ENCODE results near the gene MAMDC4.
A peak's percentile ranks its signal among the peaks of the same experiment; 100 is the strongest.
"Not testable (repeated sequence)": the region's sequence is repeated elsewhere in the genome, so short reads cannot be mapped to it uniquely, and the experiment has no call there.

The MAMDC4 gene

GRCh38 chr9:136862849-136863622 lies 10.9 kb downstream of the MAMDC4 start:
- TF ChIP-seq POLR2A (IDR thresholded peaks at IDR 0.05; ENCODE audit: low read depth, low read length): no peak

GRCh38 chr9:136863623-136864273 lies 11.6 kb downstream of the MAMDC4 start:
- DNase-seq (ENCODE audit: insufficient read length, low spot score) (no peak), FAIRE-seq (no peak)
- TF ChIP-seq POLR2A (IDR thresholded peaks at IDR 0.05; ENCODE audit: low read depth, low read length): no peak

More at GRCh38 chr9:136862849-136863622, 10.9 kb downstream of the MAMDC4 start:
- FAIRE-seq (no peak), DNase-seq (ENCODE audit: insufficient read length, low spot score) (no peak)

DNA sequence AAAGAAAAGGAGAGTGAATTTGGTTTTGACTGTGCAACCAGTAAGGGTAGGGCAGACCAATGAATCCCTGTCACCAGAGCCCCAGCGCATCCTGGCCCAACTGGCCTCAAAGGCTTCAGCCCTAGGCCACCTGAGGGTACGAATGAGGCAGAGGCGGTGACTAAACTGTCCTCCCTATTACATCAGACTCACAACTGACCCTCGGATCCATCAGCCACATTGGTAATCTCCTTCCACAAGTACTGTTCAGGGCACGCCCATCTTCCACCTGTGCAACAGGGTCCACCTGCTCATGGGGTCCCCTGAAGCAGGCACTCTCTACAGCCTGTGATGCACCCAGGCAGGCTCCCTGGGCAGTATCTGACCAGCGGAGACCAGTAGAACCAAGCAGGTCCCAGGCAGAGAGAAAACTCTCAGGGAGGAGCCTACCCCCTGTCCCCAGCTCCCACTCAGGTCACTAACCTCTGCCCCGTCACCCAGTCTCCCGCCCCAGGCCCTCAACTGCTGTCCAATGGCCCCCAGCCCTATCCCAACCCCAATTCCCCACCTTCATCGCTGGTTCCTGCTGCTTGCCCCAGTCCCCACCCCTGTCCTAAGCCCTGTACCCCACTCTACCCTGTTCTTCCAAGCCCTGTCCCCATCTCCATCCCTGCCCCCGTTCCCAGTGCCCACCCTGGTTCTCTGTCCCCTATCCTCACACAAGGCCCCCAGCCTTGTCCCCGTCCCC lies 13.1 kb downstream of the MAMDC4 start:
- DNase-seq (ENCODE audit: insufficient read length, low spot score) (no peak), FAIRE-seq (no peak)
- no peak for TF ChIP-seq POLR2A (IDR thresholded peaks at IDR 0.05; ENCODE audit: low read depth, low read length)

DNA sequence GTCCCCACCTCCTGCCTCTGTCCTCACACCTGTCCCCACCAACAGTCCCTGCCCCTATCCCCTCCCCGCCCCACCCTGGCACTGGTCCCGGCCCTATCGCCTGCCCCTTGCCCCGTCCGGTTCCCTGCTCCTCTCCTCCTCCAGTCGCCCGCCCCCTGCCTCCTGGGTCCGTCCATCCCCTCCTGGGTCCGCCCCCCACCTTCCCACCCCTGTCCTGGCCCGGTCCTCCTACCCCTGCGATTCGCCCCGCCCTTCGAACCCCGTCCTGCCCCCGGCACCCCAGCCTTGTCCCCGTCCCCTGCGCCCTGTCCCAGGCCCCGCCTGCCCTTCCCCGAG lies 13.6 kb downstream of the MAMDC4 start:
- TF ChIP-seq POLR2A (IDR thresholded peaks at IDR 0.05; ENCODE audit: low read depth, low read length): no peak
- DNase-seq (ENCODE audit: insufficient read length, low spot score) (no peak), FAIRE-seq (no peak)

DNA sequence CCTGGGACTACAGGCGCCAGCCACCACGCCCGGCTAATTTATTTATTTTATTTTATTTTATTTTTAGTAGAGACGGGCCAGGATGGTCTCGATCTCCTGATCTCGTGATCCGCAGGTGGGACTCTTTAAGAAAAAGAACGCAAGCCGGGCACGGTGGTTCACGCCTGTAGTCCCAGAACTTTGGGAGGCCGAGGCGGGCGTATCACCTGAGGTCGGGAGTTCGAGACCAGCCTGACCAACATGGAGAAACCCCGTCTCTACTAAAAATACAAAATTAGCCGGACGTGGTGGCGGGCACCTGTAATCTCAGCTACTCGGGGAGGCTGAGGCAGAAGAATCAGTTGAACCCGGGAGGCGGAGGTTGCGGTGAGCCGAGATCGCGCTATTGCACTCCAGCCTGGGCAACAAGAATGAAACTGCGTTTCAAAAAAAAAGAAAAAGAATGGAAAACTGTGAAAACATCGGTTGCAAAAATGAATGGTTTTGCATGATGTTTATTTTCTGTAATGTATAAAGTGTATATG lies 14.8 kb downstream of the MAMDC4 start:
- not testable (repeated sequence) for FAIRE-seq; DNase-seq (ENCODE audit: insufficient read length, low spot score)

- no peak for TF ChIP-seq POLR2A (IDR thresholded peaks at IDR 0.05; ENCODE audit: low read depth, low read length)
- no peak for FAIRE-seq
These were observed 15.3 kb downstream of the MAMDC4 start for GRCh38 chr9:136867480-136867879.

GRCh38 chr9:136867917-136868316 lies 15.8 kb downstream of the MAMDC4 start:
- no peak for FAIRE-seq
- no peak for DNase-seq (ENCODE audit: insufficient read length, low spot score)
- TF ChIP-seq POLR2A (IDR thresholded peaks at IDR 0.05; ENCODE audit: low read depth, low read length): no peak

More at GRCh38 chr9:136867480-136867879, 15.3 kb downstream of the MAMDC4 start:
- DNase-seq (ENCODE audit: insufficient read length, low spot score): no peak

GRCh38 chr9:136868644-136869043 lies 16.5 kb downstream of the MAMDC4 start:
- DNase-seq (ENCODE audit: insufficient read length, low spot score) (no peak), FAIRE-seq (no peak)
- peak; percentile 34; the same call in 1 of the 2 replicates for TF ChIP-seq POLR2A (IDR thresholded peaks at IDR 0.05; ENCODE audit: low read depth, low read length)

DNA sequence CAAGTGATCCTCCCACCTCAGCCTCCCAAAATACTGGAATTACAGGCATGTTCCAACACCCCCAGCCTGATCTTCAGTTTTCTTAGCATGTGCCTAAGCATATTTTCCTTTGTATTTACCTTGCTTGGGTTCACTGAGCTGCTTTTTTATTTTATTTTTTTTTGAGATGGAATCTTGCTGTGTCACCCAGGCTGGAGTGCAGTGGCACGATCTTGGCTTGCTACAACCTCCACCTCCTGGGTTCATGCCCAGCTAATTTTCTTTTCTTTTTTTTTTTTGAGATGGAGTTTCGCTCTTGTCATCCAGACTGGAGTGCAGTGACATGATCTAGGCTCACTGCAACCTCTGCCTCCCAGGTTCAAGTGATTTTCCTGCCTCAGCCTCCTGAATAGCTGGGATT lies 17.5 kb downstream of the MAMDC4 start:
- not testable (repeated sequence) for FAIRE-seq; DNase-seq (ENCODE audit: insufficient read length, low spot score)

- no peak for DNase-seq (ENCODE audit: insufficient read length, low spot score)
- FAIRE-seq: no peak
- TF ChIP-seq POLR2A (IDR thresholded peaks at IDR 0.05; ENCODE audit: low read depth, low read length): no peak
These were observed 23.0 kb downstream of the MAMDC4 start for GRCh38 chr9:136875155-136875554.

DNA sequence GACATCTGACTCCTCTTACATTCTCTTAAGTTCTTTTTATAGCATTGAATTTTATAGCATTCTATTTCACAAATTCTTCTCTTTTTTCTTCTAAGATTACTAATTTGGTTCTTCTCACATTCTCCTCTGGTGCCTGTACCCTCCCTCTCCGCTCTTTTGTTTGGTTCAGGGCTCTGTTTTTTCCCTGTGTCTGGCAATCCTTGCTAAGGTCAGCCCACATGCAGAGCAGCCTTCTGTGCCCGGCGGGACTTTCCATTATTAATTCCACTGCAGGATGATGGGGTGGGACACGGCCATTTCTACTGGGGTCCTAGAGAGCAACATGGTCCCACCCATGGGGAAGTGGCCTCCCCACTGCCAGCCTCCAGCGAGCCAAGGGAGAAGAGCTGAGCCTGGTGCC lies 24.3 kb downstream of the MAMDC4 start:
- DNase-seq (ENCODE audit: insufficient read length, low spot score): no peak
- TF ChIP-seq POLR2A (IDR thresholded peaks at IDR 0.05; ENCODE audit: low read depth, low read length): no peak
- FAIRE-seq: no peak

DNA sequence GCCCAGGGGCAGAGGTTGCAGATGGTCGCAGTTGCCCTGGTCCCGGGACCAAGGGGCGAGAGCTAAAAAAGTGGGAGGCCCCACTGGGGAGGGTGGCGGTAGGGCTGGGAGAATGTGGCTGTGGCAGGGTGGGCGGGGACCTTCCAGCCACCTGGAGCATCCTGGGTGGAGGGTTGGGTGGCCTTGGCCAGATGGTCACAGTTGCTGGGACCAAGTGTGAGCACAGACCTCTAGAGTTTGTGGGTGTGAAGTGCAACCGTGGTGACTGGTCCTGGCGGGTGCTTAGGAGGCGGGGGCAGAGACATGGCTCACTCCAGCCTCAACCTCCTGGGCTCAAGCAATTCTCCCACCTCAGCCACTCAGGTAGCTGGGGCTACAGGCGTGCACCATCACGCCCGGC lies 28.5 kb downstream of the MAMDC4 start:
- DNase-seq (ENCODE audit: insufficient read length, low spot score): no peak
- TF ChIP-seq POLR2A (IDR thresholded peaks at IDR 0.05; ENCODE audit: low read depth, low read length): no peak
- no peak for FAIRE-seq

DNA sequence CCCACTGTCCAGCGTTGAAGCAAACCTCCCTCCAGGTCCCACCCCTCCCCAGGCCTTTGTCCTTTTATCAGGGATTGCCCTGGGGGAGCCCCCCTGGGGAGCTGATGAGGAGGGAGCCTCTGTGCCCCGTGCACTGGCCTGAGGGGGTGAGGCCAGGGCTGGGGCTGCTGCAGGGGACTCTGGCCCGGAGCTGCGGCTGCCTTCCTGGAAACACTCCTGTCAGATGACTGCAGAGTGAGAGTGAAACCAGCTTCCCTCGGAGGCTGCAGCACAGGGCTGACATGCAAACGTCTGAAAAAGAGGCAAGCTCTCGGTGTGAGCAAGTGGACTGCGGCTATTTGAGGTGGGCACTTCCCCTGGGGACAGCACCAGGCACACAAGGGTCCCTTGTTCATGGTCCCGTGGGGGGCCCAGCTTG lies 29.6 kb downstream of the MAMDC4 start:
- no peak; the same call in 1 of the 2 replicates for TF ChIP-seq POLR2A (IDR thresholded peaks at IDR 0.05; ENCODE audit: low read depth, low read length)
- FAIRE-seq (no peak), DNase-seq (ENCODE audit: insufficient read length, low spot score) (peak; percentile 80)
